ENCODE results near the gene KMO. TPM values are rescaled to one million over a fixed set of nuclear protein-coding genes. Genes with fewer than 3 reads are reported as not detected.
A peak's percentile ranks its signal among the peaks of the same experiment; 100 is the strongest.

The KMO gene
- total RNA-seq, 1 experiment from 2014 or later = not detected

GRCh38 chr1:241519308-241520079 is 12.7 kb upstream of the KMO start, which contains the start of gene FH:
TSS of gene FH (minus strand) at chr1:241519755. CDS start at chr1:241519722, 33 bp downstream.
- Histone ChIP-seq H3K18ac (ENCODE audit: insufficient read length, low read depth, low read length) (no peak within 1 kb of the TSS), H4K8ac (replicated peaks; ENCODE audit: insufficient read length, low read depth, low read length) (no peak within 1 kb of the TSS), H3K23me2 (ENCODE audit: insufficient read length, low read depth, low read length, poor library complexity, severe bottlenecking) (peaks cover 5% of the 10 kb centered on the region), H2AK5ac (ENCODE audit: insufficient read length, low read length) (no peak within 1 kb of the TSS), H3K27ac (ENCODE audit: insufficient read length, low read depth, low read length) (no peak within 1 kb of the TSS), H3K14ac (ENCODE audit: insufficient read depth, low read length) (no peak within 1 kb of the TSS; the same call in 1 of the 2 replicates), H3K79me2 (ENCODE audit: insufficient read depth, low read length) (peaks cover 2% of the 10 kb centered on the region; the same call in 1 of the 2 replicates), H2BK20ac (ENCODE audit: low read depth, low read length, poor library complexity, severe bottlenecking) (no peak within 1 kb of the TSS), H3K4me2 (ENCODE audit: insufficient read depth, insufficient read length, low read length) (peak within 1 kb of the TSS; percentile 94), H2BK12ac (ENCODE audit: insufficient read length, low read depth, low read length) (no peak within 1 kb of the TSS), H4K20me1 (ENCODE audit: control insufficient read depth, insufficient read depth, insufficient read length) (no peaks in the 10 kb centered on the region), H3T11ph (ENCODE audit: low read length) (no peak within 1 kb of the TSS), H3K9me3 (ENCODE audit: control insufficient read depth, low read depth, low read length) (no peaks in the 10 kb centered on the region), H3K56ac (ENCODE audit: insufficient read length, low read depth, low read length) (no peak within 1 kb of the TSS), H3K79me1 (ENCODE audit: insufficient read depth, low read depth, low read length, poor library complexity, severe bottlenecking) (peaks cover 3% of the 10 kb centered on the region), H3K27me3 (ENCODE audit: insufficient read depth, low read length) (no peaks in the 10 kb centered on the region), H2AFZ (ENCODE audit: low read length) (no peak within 1 kb of the TSS), H2BK5ac (ENCODE audit: insufficient read length, low read length) (no peak within 1 kb of the TSS), H4K91ac (ENCODE audit: insufficient read length, low read depth, low read length) (no peak within 1 kb of the TSS), H3K23ac (ENCODE audit: insufficient read length, low read depth, low read length) (no peak within 1 kb of the TSS), H3K4me1 (ENCODE audit: insufficient read depth, low read length) (no peaks in the 10 kb centered on the region), H2BK15ac (ENCODE audit: low read depth, low read length) (no peak within 1 kb of the TSS), H3K9ac (ENCODE audit: extremely low read depth, insufficient read length, low read length) (peak within 1 kb of the TSS; percentile 56), H2BK120ac (ENCODE audit: low read depth, low read length, poor library complexity, severe bottlenecking) (no peak within 1 kb of the TSS), H4K5ac (ENCODE audit: insufficient read length, low read depth, low read length) (no peak within 1 kb of the TSS), H3K4ac (ENCODE audit: low read depth, low read length) (no peak within 1 kb of the TSS)
- H3K9me3 Mint-ChIP-seq = no peaks in the 10 kb centered on the region
- H3K27me3 Mint-ChIP-seq (ENCODE audit: low read depth) = peaks cover 13% of the 10 kb centered on the region
- no peak within 1 kb of the TSS; a peak in 2 of 5 replicates for H3K4me3 Mint-ChIP-seq
- WGBS (ENCODE audit: extremely low coverage, insufficient read length, low lambda C conversion rate) = no CpG with 5 or more reads among the region's 70 CpGs
- DNase-seq = peak; percentile 96
- H3K27ac Mint-ChIP-seq = no peak within 1 kb of the TSS; a peak in 1 of 7 replicates
- H3K4me1 Mint-ChIP-seq = peaks cover 8 to 13% of the 10 kb centered on the region in 2 experiments
- peaks cover 5 to 18% (median 12%) of the 10 kb centered on the region in 3 experiments; a peak in 6 of 7 replicates for H3K36me3 Mint-ChIP-seq (ENCODE audit: insufficient read depth in 1 of 3, low read depth in 3 of 3)
- TF ChIP-seq CTCF (conservative IDR thresholded peaks at IDR 0.05) = no peak
